Ovary (tissue), 9 donors: ENCODE data around the gene CLIP2. TPM values are rescaled to one million over a fixed set of nuclear protein-coding genes. Genes with fewer than 3 reads are reported as not detected.

ENCODE experiments used
- DNase-seq, 5 donors: peaks; one replicate each; pipeline ENCODE4 v3.0.0-alpha.2; 2019 to 2020
- H3K27ac ChIP-seq, 2 donors: fragments of 200-600 bp; one replicate each; pipeline versions ENCODE4 v1.5.1 to v1.8.0; 2019 to 2022
- H3K27me3 ChIP-seq: fragments of 200-600 bp; one replicate; pipeline ENCODE4 v1.8.0; 2022
- H3K36me3 ChIP-seq: fragments of 200-600 bp; sonication (generic); one replicate; pipeline ENCODE4 v1.5.1; 2019
- H3K4me1 ChIP-seq: one replicate; pipeline ENCODE4 v1.8.1; 2013; ENCODE audit warnings: mild to moderate bottlenecking, moderate library complexity; ENCODE audit not compliant: insufficient read depth
- H3K4me3 ChIP-seq: fragments of 200-600 bp; sonication (generic); one replicate; pipeline ENCODE4 v1.5.1; 2017
- H3K9me3 ChIP-seq, 2 donors: fragments of 200-600 bp in 1 of 2; sonication (generic) in 1 of 2; one replicate each; pipeline versions ENCODE4 v1.5.1 to v1.8.1; 2013 to 2019; ENCODE audit warnings: mild to moderate bottlenecking in 1 of 2, moderate library complexity in 1 of 2
- CTCF ChIP-seq, 3 donors: fragments of 450-650 bp in 2 of 3; fragments of 200-600 bp in 1 of 3; IDR thresholded peaks; one replicate each; pipeline versions ENCODE4 v1.5.1 to v1.8.0; 2016 to 2022; ENCODE audit warnings: antibody characterized with exemption in 3 of 3, mild to moderate bottlenecking in 1 of 3
- EP300 ChIP-seq: sonication (generic); formaldehyde crosslinking; IDR thresholded peaks from one replicate; pipeline ENCODE4 v1.6.1; 2017; ENCODE audit warnings: antibody characterized with exemption
- POLR2A ChIP-seq: fragments of 450-650 bp; IDR thresholded peaks from one replicate; pipeline ENCODE4 v1.6.1; 2017; ENCODE audit warnings: antibody characterized with exemption, mild to moderate bottlenecking, moderate library complexity
- WGBS, 3 donors: extraction: QIAGEN DNeasy Blood & Tissue Kit in 1 of 3; methylation state at CpG; one replicate each; pipeline versions ENCODE4 v1.1.5 to v1.1.7; 2013 to 2017; 5-methylcytosine and 5-hydroxymethylcytosine counted together
- intact Hi-C, 4 donors: fragments of 100-400 bp; cut with DNase I; formaldehyde crosslinking; loops; one replicate each; pipeline versions ENCODE4 v1.11.0 to v1.15.1; 2022 to 2023
- polyA plus RNA-seq, 2 donors: library from polyadenylated mRNA; stranded (reverse); fragments of 200-250 nt in 1 of 2; fragments of 350-450 nt in 1 of 2; fragmentation: Illumina TruSeq in 1 of 2; extraction: RNeasy Lipid Tissue Mini Kit (QIAGEN cat#74804) in 1 of 2; gene quantifications; one replicate each; pipeline ENCODE4 v1.2.3, GENCODE V29; 2013 to 2014
- total RNA-seq, 7 donors: library from RNA; depleted of rRNA in 2 of 7; stranded (reverse); fragments of >200 nt in 2 of 7; fragmentation: NEBNext Ultra II Directional in 3 of 7; extraction: Animal tissue kit (Norgen Biotek cat#: 25700) in 3 of 7; gene quantifications; one replicate each; pipeline versions ENCODE4 v1.1.0 to v1.2.4, GENCODE V29; 2016 to 2023
- donor health status: DM: no; HTN: no; CAD: no; lungs with moderate emphysema.
- donor health status: DM: no; HTN: no; CAD: no.
- donor health status: Bipolar disorder and iron deficiency.
- donor health status: DM: yes; HTN: yes; CAD: no.
- donor health status: DM: no; HTN: no; CAD: no.
- donor health status: DM: yes; HTN: yes; CAD: no.

The CLIP2 gene
- total and polyA plus RNA-seq, 9 donors, result 5.1 to 51.5 (median 28.9) TPM

- Histone ChIP-seq H3K4me3 (no peak overlapping the region), H3K27me3 (no peaks in the 10 kb centered on the region), H3K27ac (no peak overlapping the region), H3K9me3 (no peaks in the 10 kb centered on the region), H3K36me3 (no peaks in the 10 kb centered on the region), H3K4me1 (peaks cover 18% of the 10 kb centered on the region)
- 76 to 87% (median 84%) methylated on average over 9 of the region's 9 CpGs for WGBS, 3 donors
- TF ChIP-seq EP300 (no peak), POLR2A (no peak), CTCF (IDR thresholded peaks at IDR 0.05) (no peak)
- intact Hi-C loops, result no loop called here
- DNase-seq, result no peak
These were observed 5.3 kb upstream of the CLIP2 start for GRCh38 chr7:74283858-74284447.

GRCh38 chr7:74284781-74285259 is 4.4 kb upstream of the CLIP2 start:
- Histone ChIP-seq H3K9me3 (no peaks in the 10 kb centered on the region), H3K27ac (no peak overlapping the region), H3K27me3 (no peaks in the 10 kb centered on the region), H3K4me3 (no peak overlapping the region), H3K36me3 (no peaks in the 10 kb centered on the region), H3K4me1 (peaks cover 13% of the 10 kb centered on the region)
- intact Hi-C loops, result no loop called here
- no peak for TF ChIP-seq POLR2A
- no peak for TF ChIP-seq CTCF (IDR thresholded peaks at IDR 0.05)
- no peak for TF ChIP-seq EP300
- WGBS, 3 donors, result 65 to 70% (median 70%) methylated on average over 9 of the region's 9 CpGs
- DNase-seq, result no peak

GRCh38 chr7:74286131-74286530 is 3.1 kb upstream of the CLIP2 start:
- WGBS, 3 donors, result 77 to 80% (median 77%) methylated on average over 11 of the region's 11 CpGs
- Histone ChIP-seq H3K27ac (no peak overlapping the region), H3K9me3 (no peaks in the 10 kb centered on the region), H3K27me3 (no peaks in the 10 kb centered on the region), H3K36me3 (no peaks in the 10 kb centered on the region), H3K4me3 (no peak overlapping the region), H3K4me1 (peaks cover 11% of the 10 kb centered on the region)
- DNase-seq, result no peak
- intact Hi-C loops, result no loop called here
- TF ChIP-seq CTCF (IDR thresholded peaks at IDR 0.05), result no peak
- TF ChIP-seq POLR2A, result no peak
- no peak for TF ChIP-seq EP300

GRCh38 chr7:74287303-74288033 is 1.7 kb upstream of the CLIP2 start:
- no peak overlapping the region for H3K4me3 ChIP-seq
- no peaks in the 10 kb centered on the region for H3K9me3 ChIP-seq
- WGBS, 3 donors, result 72 to 90% (median 74%) methylated on average over 7 of the region's 7 CpGs
- no peaks in the 10 kb centered on the region for H3K36me3 ChIP-seq
- DNase-seq, result no peak
- H3K4me1 ChIP-seq, result peaks cover 13% of the 10 kb centered on the region
- no peak overlapping the region for H3K27ac ChIP-seq
- TF ChIP-seq CTCF (IDR thresholded peaks at IDR 0.05) (no peak), POLR2A (no peak), EP300 (no peak)
- intact Hi-C loops, result no loop called here
- no peaks in the 10 kb centered on the region for H3K27me3 ChIP-seq
